ENCODE results near the gene OR10J5.

Gene OR10J5

DNA sequence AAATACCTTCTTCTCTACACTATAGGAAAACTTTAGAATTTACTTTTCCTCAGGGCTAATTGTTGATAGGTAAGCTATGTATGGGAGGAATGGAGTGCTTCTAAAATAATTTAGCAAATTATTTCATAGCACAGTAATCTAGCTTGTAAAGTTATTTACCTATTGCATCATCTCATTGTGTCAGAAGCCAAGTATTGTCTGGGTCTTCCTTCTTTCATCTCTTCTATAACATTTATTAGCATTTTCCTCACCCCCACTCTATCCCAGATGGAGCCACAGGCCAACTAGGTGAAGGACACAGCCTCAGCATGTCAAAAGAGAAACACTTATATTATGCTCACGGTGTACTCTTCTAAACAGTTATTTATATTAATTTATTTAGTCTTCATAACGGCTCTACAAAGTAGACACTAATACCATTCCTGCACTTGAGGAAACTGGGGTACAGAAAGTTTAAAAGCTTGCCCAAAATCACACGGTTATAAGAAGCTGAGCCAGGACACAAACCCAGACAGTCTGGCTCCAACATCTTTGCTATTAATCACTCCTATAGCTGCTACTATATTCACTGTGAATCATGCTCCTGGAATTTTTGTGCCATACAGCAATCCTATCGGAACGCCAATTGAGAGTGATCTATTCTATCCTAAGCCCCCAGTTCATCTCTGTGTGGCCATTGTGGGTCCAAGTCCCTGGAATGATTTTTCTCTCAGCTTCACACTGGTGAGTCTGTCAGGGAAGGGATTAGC, 43.1 kb downstream of the OR10J5 start:
- H3K4me3 ChIP-seq (ENCODE audit: low read depth, low read length): no peak overlapping the region
- peak; percentile 26 for DNase-seq (ENCODE audit: low read depth)

Data from skeletal muscle cell (primary cell).